C4-2B (cell line): ENCODE results near the gene DDOST.

Experiments
- ZFX ChIP-seq: fragments of 450-650 bp; IDR thresholded peaks from 2 replicates; pipeline ENCODE4 v1.6.1; 2017
- TF ChIP-seq, protein P1 (sequence below): fragments of 450-650 bp; conservative IDR thresholded peaks from 2 replicates; pipeline ENCODE4 v1.5.1; 2017; ENCODE audit warnings: mild to moderate bottlenecking

DNA sequence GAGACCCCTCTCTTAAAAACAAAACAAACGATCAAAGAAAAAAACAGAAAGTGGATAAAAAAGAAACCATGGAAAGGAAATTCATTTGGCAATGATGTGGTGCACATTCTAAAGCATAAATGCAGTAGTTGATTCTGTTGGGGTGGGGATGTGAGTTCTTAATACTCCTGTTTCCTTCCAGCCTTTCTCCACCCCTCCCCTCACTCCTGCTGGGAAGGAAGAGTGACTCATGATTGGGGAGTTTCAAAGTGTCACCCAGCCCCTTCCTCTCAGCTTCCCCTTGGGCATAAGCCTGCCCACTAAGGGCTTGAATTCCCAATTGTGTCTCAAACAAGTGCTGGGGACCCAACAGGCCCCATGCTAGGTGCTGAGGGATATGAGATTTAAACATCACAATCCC lies 34.6 kb downstream of the DDOST start:
- no peak for TF ChIP-seq ZFX
- TF ChIP-seq, protein P1, sequence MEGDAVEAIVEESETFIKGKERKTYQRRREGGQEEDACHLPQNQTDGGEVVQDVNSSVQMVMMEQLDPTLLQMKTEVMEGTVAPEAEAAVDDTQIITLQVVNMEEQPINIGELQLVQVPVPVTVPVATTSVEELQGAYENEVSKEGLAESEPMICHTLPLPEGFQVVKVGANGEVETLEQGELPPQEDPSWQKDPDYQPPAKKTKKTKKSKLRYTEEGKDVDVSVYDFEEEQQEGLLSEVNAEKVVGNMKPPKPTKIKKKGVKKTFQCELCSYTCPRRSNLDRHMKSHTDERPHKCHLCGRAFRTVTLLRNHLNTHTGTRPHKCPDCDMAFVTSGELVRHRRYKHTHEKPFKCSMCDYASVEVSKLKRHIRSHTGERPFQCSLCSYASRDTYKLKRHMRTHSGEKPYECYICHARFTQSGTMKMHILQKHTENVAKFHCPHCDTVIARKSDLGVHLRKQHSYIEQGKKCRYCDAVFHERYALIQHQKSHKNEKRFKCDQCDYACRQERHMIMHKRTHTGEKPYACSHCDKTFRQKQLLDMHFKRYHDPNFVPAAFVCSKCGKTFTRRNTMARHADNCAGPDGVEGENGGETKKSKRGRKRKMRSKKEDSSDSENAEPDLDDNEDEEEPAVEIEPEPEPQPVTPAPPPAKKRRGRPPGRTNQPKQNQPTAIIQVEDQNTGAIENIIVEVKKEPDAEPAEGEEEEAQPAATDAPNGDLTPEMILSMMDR = no peak
